H1 (cell line): Measurements from ENCODE around the gene RNF183. TPM values are rescaled to one million over a fixed set of nuclear protein-coding genes. Genes with fewer than 3 reads are reported as not detected.

ENCODE experiments used
- CTCF ChIA-PET: fragments of 300-600 bp; sonication (Branson Sonifier 250); formaldehyde crosslinking; loops from one replicate; lab custom pipeline; 2021; ENCODE audit not compliant: partially characterized antibody; lab: Charles Lee
- POLR2A ChIA-PET: fragments of 300-600 bp; sonication (Branson Sonifier 250); formaldehyde crosslinking; loops from one replicate; lab custom pipeline; 2021; ENCODE audit warnings: inconsistent platforms; ENCODE audit not compliant: partially characterized antibody; lab: Charles Lee
- DNase-seq, 2 experiments: peaks; one replicate each; pipeline versions ENCODE4 v3.0.0 to v3.0.0-alpha.2; 2010 to 2022; ENCODE audit warnings: low spot score in 2 of 2, low read depth in 1 of 2, mixed read lengths in 1 of 2
- FAIRE-seq: peaks from 2 replicates; lab custom pipeline; 2011; peaks lifted over from hg19 to GRCh38; lab: Jason Lieb, UNC
- H2AFZ ChIP-seq: 2 replicates; pipeline ENCODE4 v1.8.1; 2012; ENCODE audit warnings: low read length, inconsistent platforms
- H2AK5ac ChIP-seq: 2 replicates; pipeline ENCODE4 v1.6.1; 2013; ENCODE audit warnings: low read depth, low read length
- H2BK120ac ChIP-seq: replicated peaks from 2 replicates; pipeline ENCODE3; 2013; ENCODE audit warnings: low read depth, low read length, inconsistent platforms
- H2BK12ac ChIP-seq: 2 replicates; pipeline ENCODE4 v1.6.1; 2013; ENCODE audit warnings: low read depth, low read length
- H2BK15ac ChIP-seq: 2 replicates; pipeline ENCODE4 v1.6.1; 2013; ENCODE audit warnings: low read length
- H2BK20ac ChIP-seq: 2 replicates; pipeline ENCODE4 v1.6.1; 2013; ENCODE audit warnings: low read length
- H2BK5ac ChIP-seq: 2 replicates; pipeline ENCODE4 v1.6.1; 2013; ENCODE audit warnings: low read depth, low read length
- H3K14ac ChIP-seq: 2 replicates; pipeline ENCODE4 v1.6.1; 2013; ENCODE audit warnings: inconsistent platforms; ENCODE audit not compliant: insufficient read length
- H3K18ac ChIP-seq: 2 replicates; pipeline ENCODE4 v1.6.1; 2013; ENCODE audit warnings: low read length; ENCODE audit errors: extremely low read depth
- H3K23ac ChIP-seq: 2 replicates; pipeline ENCODE4 v1.6.1; 2013; ENCODE audit warnings: inconsistent platforms; ENCODE audit not compliant: insufficient read length
- H3K23me2 ChIP-seq: 2 replicates; pipeline ENCODE4 v1.6.1; 2013; ENCODE audit warnings: low read depth, low read length
- H3K27ac ChIP-seq: 2 replicates; pipeline ENCODE4 v1.6.1; 2011; ENCODE audit warnings: low read depth, low read length, inconsistent platforms
- H3K27me3 ChIP-seq, 4 experiments: replicated peaks in 1 of 4; 1 replicate in 1 of 4; 2 replicates in 3 of 4; pipeline versions ENCODE4 v1.6.1 to v1.8.1; 2011 to 2013; ENCODE audit warnings: low read length in 3 of 4, mild to moderate bottlenecking in 3 of 4, inconsistent platforms in 2 of 4, mixed read lengths in 2 of 4, moderate library complexity in 1 of 4; ENCODE audit not compliant: control insufficient read depth in 3 of 4, insufficient read depth in 3 of 4; ENCODE audit errors: extremely low read depth in 1 of 4
- H3K36me3 ChIP-seq, 4 experiments: 2 replicates each; pipeline versions ENCODE4 v1.6.1 to v1.8.1; 2011 to 2013; ENCODE audit warnings: mild to moderate bottlenecking in 4 of 4, low read length in 3 of 4, moderate library complexity in 2 of 4, control low read depth in 1 of 4, inconsistent platforms in 1 of 4; ENCODE audit not compliant: insufficient read depth in 4 of 4, control insufficient read depth in 2 of 4
- H3K4ac ChIP-seq: replicated peaks from 2 replicates; pipeline ENCODE3; 2013; ENCODE audit warnings: low read length, low read depth, mixed read lengths, inconsistent platforms; ENCODE audit not compliant: insufficient read length
- H3K4me1 ChIP-seq, 4 experiments: replicated peaks in 1 of 4; 1 replicate in 1 of 4; 2 replicates in 3 of 4; pipeline versions ENCODE4 v1.6.1 to v1.8.1; 2011 to 2013; ENCODE audit warnings: low read length in 3 of 4, inconsistent platforms in 2 of 4, mixed read lengths in 1 of 4; ENCODE audit not compliant: insufficient read depth in 4 of 4, control insufficient read depth in 3 of 4
- H3K4me2 ChIP-seq, 2 experiments: 2 replicates each; pipeline versions ENCODE4 v1.6.1 to v1.8.1; 2011 to 2013; ENCODE audit warnings: low read depth in 2 of 2, low read length in 2 of 2, control low read depth in 1 of 2, inconsistent platforms in 1 of 2, mild to moderate bottlenecking in 1 of 2; ENCODE audit not compliant: insufficient read depth in 1 of 2
- H3K4me3 ChIP-seq, 4 experiments: fragments of 200-600, 300-600 bp in 1 of 4; sonication (generic), shearing (Covaris generic), sonication (Bioruptor Twin) in 1 of 4; 2 replicates each; pipeline versions ENCODE4 v1.5.1 to v1.8.1; 2011 to 2016; ENCODE audit warnings: low read length in 4 of 4, low read depth in 3 of 4, control low read depth in 2 of 4, inconsistent platforms in 2 of 4, mild to moderate bottlenecking in 2 of 4, mixed read lengths in 1 of 4, moderate library complexity in 1 of 4; ENCODE audit not compliant: insufficient read depth in 2 of 4; ENCODE audit errors: extremely low read depth in 1 of 4
- H3K56ac ChIP-seq: replicated peaks from 2 replicates; pipeline ENCODE3; 2013; ENCODE audit warnings: low read depth, mild to moderate bottlenecking, mixed read lengths, low read length, inconsistent platforms; ENCODE audit not compliant: insufficient read length
- H3K79me1 ChIP-seq: 2 replicates; pipeline ENCODE4 v1.6.1; 2013; ENCODE audit warnings: low read depth, low read length, control low read depth
- H3K79me2 ChIP-seq, 2 experiments: 2 replicates each; pipeline versions ENCODE4 v1.6.1 to v1.8.1; 2012 to 2013; ENCODE audit warnings: low read length in 2 of 2, mild to moderate bottlenecking in 2 of 2, inconsistent platforms in 1 of 2; ENCODE audit not compliant: insufficient read depth in 2 of 2, control insufficient read depth in 1 of 2
- H3K9ac ChIP-seq, 4 experiments: replicated peaks in 1 of 4; 1 replicate in 1 of 4; 2 replicates in 3 of 4; pipeline versions ENCODE4 v1.6.1 to v1.8.1; 2011 to 2013; ENCODE audit warnings: low read depth in 3 of 4, low read length in 3 of 4, control low read depth in 2 of 4, mild to moderate bottlenecking in 2 of 4, moderate library complexity in 2 of 4, inconsistent platforms in 1 of 4; ENCODE audit errors: extremely low read depth in 1 of 4
- H3K9me3 ChIP-seq, 2 experiments: 2 replicates each; pipeline versions ENCODE4 v1.6.1 to v1.8.1; 2012 to 2013; ENCODE audit warnings: mild to moderate bottlenecking in 2 of 2, moderate library complexity in 2 of 2, control low read depth in 1 of 2, inconsistent platforms in 1 of 2, low read depth in 1 of 2, low read length in 1 of 2, mixed read lengths in 1 of 2; ENCODE audit not compliant: insufficient read depth in 2 of 2
- H4K20me1 ChIP-seq, 2 experiments: replicated peaks in 1 of 2; 2 replicates each; pipeline versions ENCODE3 to v1.8.1; 2011 to 2013; ENCODE audit warnings: inconsistent platforms in 2 of 2, low read length in 2 of 2, mild to moderate bottlenecking in 1 of 2; ENCODE audit not compliant: insufficient read depth in 2 of 2, control insufficient read depth in 1 of 2
- H4K5ac ChIP-seq: 2 replicates; pipeline ENCODE4 v1.6.1; 2013; ENCODE audit warnings: low read length, low read depth, mixed read lengths, inconsistent platforms; ENCODE audit not compliant: insufficient read length
- H4K8ac ChIP-seq: 2 replicates; pipeline ENCODE4 v1.8.0; 2013; ENCODE audit warnings: mild to moderate bottlenecking, moderate library complexity, low read length, inconsistent platforms; ENCODE audit not compliant: insufficient read depth; ENCODE audit errors: extremely low read depth
- H4K91ac ChIP-seq: replicated peaks from 2 replicates; pipeline ENCODE3; 2013; ENCODE audit warnings: low read length, mixed read lengths, inconsistent platforms; ENCODE audit not compliant: insufficient read length
- BACH1 ChIP-seq: IDR thresholded peaks from 2 replicates; pipeline ENCODE4 v1.6.1; 2012; ENCODE audit warnings: low read length, improper control_type of control experiment
- BCL11A ChIP-seq, 2 experiments: IDR thresholded peaks; one replicate each; pipeline ENCODE4 v1.6.1; 2011; ENCODE audit warnings: low read depth in 2 of 2, low read length in 2 of 2, mild to moderate bottlenecking in 2 of 2
- CHD1 ChIP-seq: IDR thresholded peaks from 2 replicates; pipeline ENCODE4 v1.6.1; 2012; ENCODE audit warnings: low read depth, low read length, improper control_type of control experiment
- CREB1 ChIP-seq: IDR thresholded peaks from 2 replicates; pipeline ENCODE4 v1.6.1; 2012; ENCODE audit warnings: inconsistent platforms
- FOSL1 ChIP-seq: IDR thresholded peaks from 2 replicates; pipeline ENCODE4 v1.6.1; 2011; ENCODE audit warnings: mild to moderate bottlenecking, low read depth, low read length, moderate library complexity; ENCODE audit not compliant: insufficient read depth
- GABPA ChIP-seq: IDR thresholded peaks from 2 replicates; pipeline ENCODE4 v1.6.1; 2011; ENCODE audit warnings: mild to moderate bottlenecking, low read length, moderate library complexity, borderline replicate concordance; ENCODE audit not compliant: insufficient read depth
- GTF2F1 ChIP-seq: IDR thresholded peaks from 2 replicates; pipeline ENCODE4 v1.6.1; 2012; ENCODE audit warnings: low read depth, low read length, improper control_type of control experiment, borderline replicate concordance
- KDM1A ChIP-seq: fragments of 200-600, 300-600 bp; sonication (generic); IDR thresholded peaks from 2 replicates; pipeline ENCODE4 v1.7.1; 2016; ENCODE audit warnings: mild to moderate bottlenecking, low read length, borderline replicate concordance
- KDM4A ChIP-seq: IDR thresholded peaks from one replicate; pipeline ENCODE4 v1.7.1; 2012; ENCODE audit warnings: low read depth, mild to moderate bottlenecking, moderate library complexity, low read length, inconsistent platforms; ENCODE audit not compliant: severe bottlenecking
- RXRA ChIP-seq: IDR thresholded peaks from 2 replicates; pipeline ENCODE4 v1.6.1; 2011; ENCODE audit warnings: low read depth, mild to moderate bottlenecking, low read length, moderate library complexity; ENCODE audit not compliant: insufficient read depth
- SIRT6 ChIP-seq: IDR thresholded peaks from one replicate; pipeline ENCODE4 v1.7.1; 2012; ENCODE audit warnings: low read length, inconsistent platforms
- SIX5 ChIP-seq: IDR thresholded peaks from 2 replicates; pipeline ENCODE4 v1.6.1; 2011; ENCODE audit warnings: mild to moderate bottlenecking, low read depth, low read length
- SRF ChIP-seq: IDR thresholded peaks from 2 replicates; pipeline ENCODE4 v1.6.1; 2011; ENCODE audit warnings: mild to moderate bottlenecking, low read depth, low read length, moderate library complexity
- TAF1 ChIP-seq: IDR thresholded peaks from 2 replicates; pipeline ENCODE4 v1.6.1; 2011; ENCODE audit warnings: mild to moderate bottlenecking, low read depth, low read length
- WGBS, 2 experiments: shearing (Covaris generic) in 1 of 2; methylation state at CpG; one replicate each; pipeline versions ENCODE4 v1.1.6 to v1.1.7; 2013 to 2015; ENCODE audit warnings: low lambda C conversion rate in 2 of 2, mixed read lengths in 2 of 2, inconsistent platforms in 1 of 2, low coverage in 1 of 2, missing lambda C conversion rate in 1 of 2; ENCODE audit not compliant: insufficient replicate concordance in 2 of 2, insufficient coverage in 1 of 2, insufficient read length in 1 of 2; ENCODE audit errors: extremely low coverage in 1 of 2, missing lambda C conversion rate in 1 of 2; 5-methylcytosine and 5-hydroxymethylcytosine counted together
- polyA plus RNA-seq, 7 experiments: library from polyadenylated mRNA; depleted of rRNA in 3 of 7; stranded (reverse) in 5 of 7; unstranded in 2 of 7; fragments of >200 nt in 5 of 7; fragments of 200-250 nt in 2 of 7; gene quantifications; 1 replicate in 5 of 7; 2 replicates in 1 of 7; 4 replicates in 1 of 7; pipeline versions ENCODE4 v1.2.1 to v1.2.3, GENCODE V29; 2011 to 2013; ENCODE audit warnings: missing spikeins in 2 of 7, mixed read lengths in 2 of 7
- total RNA-seq: library from RNA; stranded (reverse); fragmentation: NEBNext Ultra II Directional; extraction: Animal tissue kit (Norgen Biotek cat#: 25700); gene quantifications from 2 replicates; pipeline ENCODE4 v1.2.1, GENCODE V29; 2021
- TF ChIP-seq, protein P1 (sequence below): IDR thresholded peaks from 2 replicates; pipeline ENCODE4 v1.6.1; 2011; ENCODE audit warnings: low read depth, mild to moderate bottlenecking, low read length; ENCODE audit not compliant: insufficient read depth

RNF183 gene
- total and polyA plus RNA-seq, 2 of the 8 experiments (the other 6 are each of a cell fraction or from before 2014, with no cell fraction given) = 0.15 TPM; not detected in 1

DNA sequence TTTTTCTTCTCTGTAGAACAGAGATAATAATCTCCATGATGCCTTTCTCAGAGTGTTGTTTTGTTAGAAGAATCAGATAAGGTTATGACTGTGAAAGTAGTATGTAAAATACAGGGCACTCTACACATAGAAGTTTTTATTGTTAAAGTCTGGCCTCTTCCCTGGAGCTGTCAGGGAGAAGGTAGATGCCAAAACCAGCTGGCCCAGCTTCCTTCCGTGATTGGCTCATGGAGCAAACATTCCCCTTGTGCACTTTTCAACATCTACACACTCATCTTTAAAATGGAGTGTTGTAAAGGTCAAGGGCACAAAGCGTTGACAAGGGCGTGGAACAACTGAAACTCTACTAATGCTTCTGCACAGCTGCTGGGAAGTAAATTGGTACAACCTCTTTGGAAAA lies 7.4 kb upstream of the RNF183 start:
- Histone ChIP-seq H3K23me2 (no peaks in the 10 kb centered on the region), H3K79me2 (no peaks in the 10 kb centered on the region), H4K20me1 (no peaks in the 10 kb centered on the region), H3K9me3 (no peaks in the 10 kb centered on the region), H3K9ac (no peak overlapping the region), H2BK15ac (no peak overlapping the region), H4K8ac (no peak overlapping the region), H2BK120ac (no peak overlapping the region), H2BK20ac (no peak overlapping the region), H3K14ac (no peak overlapping the region), H3K79me1 (no peaks in the 10 kb centered on the region), H3K27me3 (no peaks in the 10 kb centered on the region; a peak in 1 of 7 replicates), H3K23ac (no peak overlapping the region), H2AFZ (no peak overlapping the region), H3K56ac (no peak overlapping the region), H3K4ac (no peak overlapping the region), H2BK12ac (no peak overlapping the region), H4K5ac (no peak overlapping the region), H4K91ac (no peak overlapping the region), H3K4me1 (no peaks in the 10 kb centered on the region), H2AK5ac (no peak overlapping the region), H3K36me3 (no peaks in the 10 kb centered on the region), H3K18ac (no peak overlapping the region), H2BK5ac (no peak overlapping the region), H3K27ac (no peak overlapping the region), H3K4me2 (no peak overlapping the region), H3K4me3 (no peak overlapping the region)
- CTCF ChIA-PET = interaction anchor here (0.9 to 4.2 kb wide), 17 partner anchors 9 to 347 kb away, joined by 3 to 30 read pairs (median 5); partner anchors contain the start of genes ALAD, BSPRY, CDC26 and PRPF4
- 96% methylated on average over 3 of the region's 3 CpGs; no CpG with 5 or more reads in 1 of the 2 experiments for WGBS, 2 experiments
- DNase-seq = no peak
- POLR2A ChIA-PET = interaction anchor here (1.0 to 1.1 kb wide), 2 partner anchors 13 to 283 kb away, joined by 3 read pairs; no protein-coding TSS in a partner anchor
- no peak for FAIRE-seq
- TF ChIP-seq RXRA (no peak), KDM4A (no peak), KDM1A (no peak), GTF2F1 (no peak), CREB1 (no peak), TAF1 (no peak), GABPA (no peak), SIRT6 (no peak), SIX5 (no peak), FOSL1 (no peak), BACH1 (no peak), BCL11A (IDR thresholded peaks at IDR 0.05; ENCODE audit: low read depth in 2 of 2, low read length in 2 of 2) (no peak), CHD1 (no peak), SRF (no peak)
- TF ChIP-seq, protein P1, sequence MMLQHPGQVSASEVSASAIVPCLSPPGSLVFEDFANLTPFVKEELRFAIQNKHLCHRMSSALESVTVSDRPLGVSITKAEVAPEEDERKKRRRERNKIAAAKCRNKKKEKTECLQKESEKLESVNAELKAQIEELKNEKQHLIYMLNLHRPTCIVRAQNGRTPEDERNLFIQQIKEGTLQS = no peak
